Prostate gland (tissue), 2 donors: Measurements from ENCODE around the gene LASP1. TPM values are rescaled to one million over a fixed set of nuclear protein-coding genes. Genes with fewer than 3 reads are reported as not detected.

Experiments used
- DNase-seq: peaks from one replicate; pipeline ENCODE4 v3.0.0-alpha.2; 2019; ENCODE audit warnings: low spot score
- H3K27ac ChIP-seq, 2 donors: fragments of 200-600 bp; sonication (generic); 2 replicates each; pipeline ENCODE4 v1.5.1; 2017 to 2019
- H3K27me3 ChIP-seq: fragments of 200-600 bp; sonication (generic); replicated peaks from 2 replicates; pipeline ENCODE4 v1.5.1; 2019; ENCODE audit not compliant: insufficient read depth
- H3K36me3 ChIP-seq, 2 donors: fragments of 200-600 bp; sonication (generic); 1 replicate in 1 of 2; 2 replicates in 1 of 2; pipeline versions ENCODE4 v1.5.1 to v1.8.1; 2017 to 2019
- H3K4me1 ChIP-seq: fragments of 200-600 bp; sonication (generic); replicated peaks from 2 replicates; pipeline ENCODE4 v1.5.1; 2019
- H3K4me3 ChIP-seq, 2 donors: fragments of 200-600 bp; sonication (generic); 2 replicates each; pipeline ENCODE4 v1.5.1; 2017 to 2019
- H3K9me3 ChIP-seq: fragments of 200-600 bp; sonication (generic); 2 replicates; pipeline ENCODE4 v1.5.1; 2017
- POLR2A ChIP-seq: fragments of 450-650 bp; IDR thresholded peaks from one replicate; pipeline ENCODE4 v1.6.1; 2016; ENCODE audit warnings: antibody characterized with exemption, mild to moderate bottlenecking
- POLR2AphosphoS5 ChIP-seq: sonication (generic); formaldehyde crosslinking; IDR thresholded peaks from one replicate; pipeline ENCODE4 v1.6.1; 2017; ENCODE audit warnings: antibody characterized with exemption
- WGBS: methylation state at CpG from one replicate; pipeline ENCODE4 v1.1.5; 2018; 5-methylcytosine and 5-hydroxymethylcytosine counted together
- intact Hi-C: fragments of 100-400 bp; cut with DNase I; formaldehyde crosslinking; loops from one replicate; pipeline ENCODE4 v1.14.2; 2022
- total RNA-seq, 2 donors: library from RNA; depleted of rRNA; stranded (reverse); fragments of >200 nt; gene quantifications; one replicate each; pipeline ENCODE4 v1.1.0, GENCODE V29; 2016
- TF ChIP-seq, protein P1 (sequence below), 4 experiments: fragments of 200-600 bp in 2 of 4; fragments of 450-650 bp in 2 of 4; sonication (generic) in 2 of 4; IDR thresholded peaks; 1 replicate in 3 of 4; 2 replicates in 1 of 4; pipeline ENCODE4 v1.5.1; 2016 to 2019; ENCODE audit warnings: antibody characterized with exemption in 4 of 4, mild to moderate bottlenecking in 2 of 4, moderate library complexity in 2 of 4

Gene LASP1
- total RNA-seq, 2 donors from 2014 or later: 61.8 to 93.4 TPM

DNA sequence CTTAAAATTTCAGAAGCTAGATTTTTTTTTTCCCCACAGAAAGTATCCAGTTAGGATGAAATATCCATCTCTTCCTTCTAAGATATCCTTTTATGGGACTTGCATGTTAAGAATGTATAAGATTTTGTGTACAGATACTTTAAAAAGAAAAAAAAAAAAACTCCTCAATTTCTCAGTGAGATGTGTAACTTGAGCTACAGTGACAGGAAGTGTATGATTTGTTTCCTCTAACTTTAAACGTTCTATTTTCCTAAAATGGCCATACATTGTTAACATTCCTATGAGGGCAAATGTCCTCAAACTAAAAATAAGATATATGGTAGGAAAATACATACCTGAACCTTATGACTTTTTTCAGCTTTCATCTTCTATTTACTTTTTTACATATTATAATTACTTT lies 88.5 kb downstream of the LASP1 start:
- Histone ChIP-seq H3K4me3 (no peak overlapping the region), H3K36me3 (no peaks in the 10 kb centered on the region), H3K27me3 (no peaks in the 10 kb centered on the region), H3K9me3 (no peaks in the 10 kb centered on the region), H3K4me1 (no peaks in the 10 kb centered on the region), H3K27ac (no peak overlapping the region)
- 4% methylated on average over 1 of the region's 1 CpG for WGBS
- intact Hi-C loops: no loop called here
- DNase-seq: no peak
- TF ChIP-seq, protein P1, sequence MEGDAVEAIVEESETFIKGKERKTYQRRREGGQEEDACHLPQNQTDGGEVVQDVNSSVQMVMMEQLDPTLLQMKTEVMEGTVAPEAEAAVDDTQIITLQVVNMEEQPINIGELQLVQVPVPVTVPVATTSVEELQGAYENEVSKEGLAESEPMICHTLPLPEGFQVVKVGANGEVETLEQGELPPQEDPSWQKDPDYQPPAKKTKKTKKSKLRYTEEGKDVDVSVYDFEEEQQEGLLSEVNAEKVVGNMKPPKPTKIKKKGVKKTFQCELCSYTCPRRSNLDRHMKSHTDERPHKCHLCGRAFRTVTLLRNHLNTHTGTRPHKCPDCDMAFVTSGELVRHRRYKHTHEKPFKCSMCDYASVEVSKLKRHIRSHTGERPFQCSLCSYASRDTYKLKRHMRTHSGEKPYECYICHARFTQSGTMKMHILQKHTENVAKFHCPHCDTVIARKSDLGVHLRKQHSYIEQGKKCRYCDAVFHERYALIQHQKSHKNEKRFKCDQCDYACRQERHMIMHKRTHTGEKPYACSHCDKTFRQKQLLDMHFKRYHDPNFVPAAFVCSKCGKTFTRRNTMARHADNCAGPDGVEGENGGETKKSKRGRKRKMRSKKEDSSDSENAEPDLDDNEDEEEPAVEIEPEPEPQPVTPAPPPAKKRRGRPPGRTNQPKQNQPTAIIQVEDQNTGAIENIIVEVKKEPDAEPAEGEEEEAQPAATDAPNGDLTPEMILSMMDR (IDR thresholded peaks at IDR 0.05): no peak
- TF ChIP-seq POLR2A: no peak
- no peak for TF ChIP-seq POLR2AphosphoS5

DNA sequence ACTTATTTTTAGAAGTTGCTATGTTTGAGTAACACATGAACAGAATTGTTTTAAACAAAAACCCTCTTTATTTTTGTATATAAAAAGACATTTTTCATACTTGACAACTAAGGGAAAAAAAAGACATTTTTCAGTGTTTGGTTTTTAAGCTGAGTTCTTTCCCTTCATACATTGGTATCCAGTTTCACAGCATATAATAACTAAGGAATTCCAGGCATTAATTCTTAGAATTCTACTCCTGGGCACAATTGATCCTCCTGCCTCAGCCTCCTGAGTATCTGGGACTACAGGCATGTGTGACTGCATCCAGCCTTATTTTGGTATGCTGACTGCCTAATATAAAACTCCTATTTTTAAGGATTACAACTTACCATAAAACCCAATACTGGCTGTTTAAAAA lies 88.9 kb downstream of the LASP1 start:
- TF ChIP-seq POLR2AphosphoS5 (no peak), POLR2A (no peak)
- TF ChIP-seq, protein P1 (IDR thresholded peaks at IDR 0.05): no peak
- intact Hi-C loops: no loop called here
- H3K27ac ChIP-seq: no peak overlapping the region
- H3K36me3 ChIP-seq: no peaks in the 10 kb centered on the region
- no peaks in the 10 kb centered on the region for H3K4me1 ChIP-seq
- no peak overlapping the region for H3K4me3 ChIP-seq
- DNase-seq: no peak
- H3K9me3 ChIP-seq: no peaks in the 10 kb centered on the region
- H3K27me3 ChIP-seq: no peaks in the 10 kb centered on the region

DNA sequence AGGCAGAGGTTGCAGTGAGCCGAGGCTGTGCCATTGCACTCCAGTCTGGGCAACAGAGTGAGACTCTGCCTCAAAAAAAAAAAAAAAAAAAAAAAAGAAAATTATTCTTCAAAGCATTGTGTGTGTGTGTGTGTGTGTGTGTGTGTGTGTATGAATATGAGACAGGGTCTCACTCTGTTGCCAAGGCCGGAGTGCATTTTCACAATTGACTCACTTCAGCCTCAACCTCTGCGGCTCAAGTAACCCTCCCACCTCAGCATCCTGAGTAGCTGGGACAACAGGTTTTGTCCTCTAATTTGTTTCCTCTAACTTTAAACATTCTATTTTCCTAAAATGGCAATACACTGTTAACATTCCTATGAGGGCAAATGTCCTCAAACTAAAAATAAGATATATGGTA lies 89.7 kb downstream of the LASP1 start:
- H3K9me3 ChIP-seq: no peaks in the 10 kb centered on the region
- H3K36me3 ChIP-seq: no peaks in the 10 kb centered on the region
- H3K4me1 ChIP-seq: no peaks in the 10 kb centered on the region
- DNase-seq: no peak
- no peaks in the 10 kb centered on the region for H3K27me3 ChIP-seq
- intact Hi-C loops: no loop called here
- H3K4me3 ChIP-seq: no peak overlapping the region
- TF ChIP-seq POLR2AphosphoS5 (no peak), POLR2A (no peak)
- TF ChIP-seq, protein P1 (IDR thresholded peaks at IDR 0.05): no peak
- no peak overlapping the region for H3K27ac ChIP-seq
- 87% methylated on average over 3 of the region's 3 CpGs for WGBS

DNA sequence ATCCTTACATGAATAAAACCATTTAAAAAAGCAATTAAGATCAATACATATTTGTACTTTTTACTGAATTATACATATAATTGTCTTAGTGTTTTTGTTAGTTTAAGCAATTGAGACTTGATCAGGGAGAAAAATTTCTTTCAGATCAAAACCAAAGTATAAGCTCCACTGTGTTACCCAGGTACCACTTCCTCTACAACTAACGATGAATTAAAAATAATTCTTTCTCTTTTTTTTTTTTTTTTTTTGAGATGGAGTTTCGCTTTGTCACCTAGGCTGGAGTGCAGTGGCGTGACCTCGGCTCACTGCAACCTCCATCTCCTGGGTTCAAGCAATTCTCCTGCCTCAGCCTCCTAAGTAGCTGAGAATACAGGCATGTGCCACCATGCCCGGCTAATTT lies 90.5 kb downstream of the LASP1 start:
- TF ChIP-seq POLR2AphosphoS5: no peak
- TF ChIP-seq, protein P1 (IDR thresholded peaks at IDR 0.05): no peak
- TF ChIP-seq POLR2A: no peak
- intact Hi-C loops: no loop called here
- H3K4me1 ChIP-seq: no peaks in the 10 kb centered on the region
- H3K36me3 ChIP-seq: no peaks in the 10 kb centered on the region
- H3K27ac ChIP-seq: no peak overlapping the region
- no peaks in the 10 kb centered on the region for H3K9me3 ChIP-seq
- no peak for DNase-seq
- 90% methylated on average over 5 of the region's 5 CpGs for WGBS
- no peaks in the 10 kb centered on the region for H3K27me3 ChIP-seq
- H3K4me3 ChIP-seq: no peak overlapping the region

DNA sequence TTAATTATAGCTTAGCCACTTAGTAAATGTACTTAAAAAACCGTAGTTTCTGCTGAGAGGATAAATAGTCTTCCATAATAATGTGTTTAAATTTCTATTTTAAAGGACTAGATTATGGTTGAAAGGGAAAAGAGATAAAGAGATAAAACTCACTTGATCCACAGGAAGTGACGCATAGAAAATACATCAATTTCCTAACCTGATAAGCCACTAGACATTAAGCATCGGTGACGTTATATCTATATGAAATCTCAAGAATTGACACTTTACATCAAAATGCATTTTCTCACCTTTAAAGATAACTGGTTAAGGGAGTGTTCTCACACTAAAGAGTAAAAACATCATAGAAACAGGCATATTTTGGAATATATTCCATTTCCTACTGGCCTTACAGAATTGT lies 91.6 kb downstream of the LASP1 start:
- 56% methylated on average over 4 of the region's 4 CpGs for WGBS

More for the DNA sequence above, 91.6 kb downstream of the LASP1 start:
- Histone ChIP-seq H3K36me3 (no peaks in the 10 kb centered on the region), H3K4me1 (no peaks in the 10 kb centered on the region), H3K27ac (no peak overlapping the region), H3K4me3 (no peak overlapping the region), H3K27me3 (no peaks in the 10 kb centered on the region), H3K9me3 (no peaks in the 10 kb centered on the region)
- intact Hi-C loops: no loop called here
- no peak for DNase-seq
- TF ChIP-seq, protein P1 (IDR thresholded peaks at IDR 0.05): no peak
